HepG2 (cell line): ENCODE results near the gene NLRC5. TPM values are rescaled to one million over a fixed set of nuclear protein-coding genes. Genes with fewer than 3 reads are reported as not detected.

Experiments used
- CBX2 ChIP-seq, 2 experiments: fragments of 200-600 bp in 1 of 2; sonication (generic); formaldehyde crosslinking in 1 of 2; IDR thresholded peaks; 2 replicates each; pipeline versions ENCODE4 v1.7.0 to v1.8.1; 2018 to 2022; ENCODE audit warnings: low read depth in 2 of 2, low read length in 1 of 2, mild to moderate bottlenecking in 1 of 2, missing genetic modification reagents in 1 of 2
- DNMT3B ChIP-seq: conservative IDR thresholded peaks from 2 replicates; pipeline ENCODE4 v1.6.1; 2016; ENCODE audit warnings: missing biosample characterization, control low read depth
- ELF3 ChIP-seq: IDR thresholded peaks from 2 replicates; pipeline ENCODE4 v1.6.1; 2016; ENCODE audit warnings: missing genetic modification reagents, missing compliant biosample characterization
- ETV5 ChIP-seq: IDR thresholded peaks from 2 replicates; pipeline ENCODE4 v1.6.1; 2018; ENCODE audit warnings: missing biosample characterization, missing genetic modification reagents, inconsistent platforms, borderline replicate concordance
- FOXM1 ChIP-seq: sonication (generic); formaldehyde crosslinking; IDR thresholded peaks from 2 replicates; pipeline ENCODE4 v1.5.0; 2020; ENCODE audit warnings: missing genetic modification reagents
- HNRNPH1 ChIP-seq: fragments of 200-400 bp; formaldehyde crosslinking; optimal IDR thresholded peaks from 2 replicates; pipeline ENCODE3; 2017; ENCODE audit warnings: mild to moderate bottlenecking, low read depth, low read length
- HNRNPK ChIP-seq: fragments of 200-400 bp; formaldehyde crosslinking; IDR thresholded peaks from 2 replicates; pipeline ENCODE4 v1.6.1; 2018; ENCODE audit warnings: low read length, low read depth, moderate library complexity, mild to moderate bottlenecking; ENCODE audit not compliant: poor library complexity, severe bottlenecking
- HOXA3 ChIP-seq: sonication (generic); formaldehyde crosslinking; IDR thresholded peaks from 2 replicates; pipeline ENCODE4 v1.5.0; 2020; ENCODE audit warnings: missing genetic modification reagents
- ISX ChIP-seq: sonication (generic); formaldehyde crosslinking; conservative IDR thresholded peaks from 2 replicates; pipeline ENCODE4 v1.5.0; 2020; ENCODE audit warnings: missing genetic modification reagents
- SALL1 ChIP-seq: sonication (generic); formaldehyde crosslinking; IDR thresholded peaks from 2 replicates; pipeline ENCODE4 v1.8.0; 2022; ENCODE audit warnings: mild to moderate bottlenecking, missing genetic modification reagents
- SAP130 ChIP-seq: IDR thresholded peaks from 2 replicates; pipeline ENCODE4 v1.6.1; 2016; ENCODE audit warnings: low read depth
- SMAD3 ChIP-seq: sonication (generic); formaldehyde crosslinking; IDR thresholded peaks from 2 replicates; pipeline ENCODE4 v1.4.0; 2020; ENCODE audit warnings: missing genetic modification reagents
- ZFX ChIP-seq: sonication (generic); formaldehyde crosslinking; IDR thresholded peaks from 2 replicates; pipeline ENCODE4 v1.4.0; 2020; ENCODE audit warnings: mild to moderate bottlenecking, low read depth, missing genetic modification reagents, moderate library complexity
- ZNF3 ChIP-seq: IDR thresholded peaks from 2 replicates; pipeline ENCODE4 v1.7.0; 2017; ENCODE audit warnings: inconsistent platforms
- ZNF44 ChIP-seq: sonication (generic); formaldehyde crosslinking; IDR thresholded peaks from 2 replicates; pipeline ENCODE4 v1.5.1; 2020; ENCODE audit warnings: mild to moderate bottlenecking, missing genetic modification reagents
- ZSCAN22 ChIP-seq: sonication (generic); formaldehyde crosslinking; IDR thresholded peaks from 2 replicates; pipeline ENCODE4 v1.4.0; 2020; ENCODE audit warnings: mild to moderate bottlenecking, missing genetic modification reagents
- polyA plus RNA-seq, 8 experiments: library from polyadenylated mRNA; depleted of rRNA in 3 of 8; stranded (reverse) in 7 of 8; unstranded in 1 of 8; fragments of >200 nt; fragmentation: Illumina TruSeq in 4 of 8; extraction: Trizol in 4 of 8; gene quantifications; 2 replicates each; pipeline versions ENCODE4 v1.2.1 to v1.2.3, GENCODE V29; 2011 to 2016; ENCODE audit warnings: low read depth in 4 of 8, missing spikeins in 1 of 8, mixed read lengths in 1 of 8; ENCODE audit not compliant: insufficient read depth in 1 of 8
- total RNA-seq, 5 experiments: library from RNA; depleted of rRNA; stranded (reverse); fragments of >200 nt; fragmentation: Illumina TruSeq; extraction: Trizol; gene quantifications; 2 replicates each; pipeline ENCODE4 v1.2.3, GENCODE V29; 2016; ENCODE audit warnings: low read depth in 1 of 5
- TF ChIP-seq, protein P1 (sequence below): sonication (generic); formaldehyde crosslinking; IDR thresholded peaks from 2 replicates; pipeline ENCODE4 v1.4.0; 2020; ENCODE audit warnings: mild to moderate bottlenecking, missing genetic modification reagents, borderline replicate concordance
- TF ChIP-seq, protein P2 (sequence below): sonication (generic); formaldehyde crosslinking; IDR thresholded peaks from 2 replicates; pipeline ENCODE4 v1.4.0; 2020; ENCODE audit warnings: low read depth, missing genetic modification reagents
- TF ChIP-seq, protein P3 (sequence below): sonication (generic); formaldehyde crosslinking; IDR thresholded peaks from 2 replicates; pipeline ENCODE4 v1.9.0; 2022; ENCODE audit warnings: missing genetic modification reagents, mild to moderate bottlenecking, borderline replicate concordance

NLRC5 gene
- total and polyA plus RNA-seq, 2 of the 13 experiments (the other 11 are each of a cell fraction or from before 2014, with no cell fraction given) = 6.3 to 12.7 TPM

DNA sequence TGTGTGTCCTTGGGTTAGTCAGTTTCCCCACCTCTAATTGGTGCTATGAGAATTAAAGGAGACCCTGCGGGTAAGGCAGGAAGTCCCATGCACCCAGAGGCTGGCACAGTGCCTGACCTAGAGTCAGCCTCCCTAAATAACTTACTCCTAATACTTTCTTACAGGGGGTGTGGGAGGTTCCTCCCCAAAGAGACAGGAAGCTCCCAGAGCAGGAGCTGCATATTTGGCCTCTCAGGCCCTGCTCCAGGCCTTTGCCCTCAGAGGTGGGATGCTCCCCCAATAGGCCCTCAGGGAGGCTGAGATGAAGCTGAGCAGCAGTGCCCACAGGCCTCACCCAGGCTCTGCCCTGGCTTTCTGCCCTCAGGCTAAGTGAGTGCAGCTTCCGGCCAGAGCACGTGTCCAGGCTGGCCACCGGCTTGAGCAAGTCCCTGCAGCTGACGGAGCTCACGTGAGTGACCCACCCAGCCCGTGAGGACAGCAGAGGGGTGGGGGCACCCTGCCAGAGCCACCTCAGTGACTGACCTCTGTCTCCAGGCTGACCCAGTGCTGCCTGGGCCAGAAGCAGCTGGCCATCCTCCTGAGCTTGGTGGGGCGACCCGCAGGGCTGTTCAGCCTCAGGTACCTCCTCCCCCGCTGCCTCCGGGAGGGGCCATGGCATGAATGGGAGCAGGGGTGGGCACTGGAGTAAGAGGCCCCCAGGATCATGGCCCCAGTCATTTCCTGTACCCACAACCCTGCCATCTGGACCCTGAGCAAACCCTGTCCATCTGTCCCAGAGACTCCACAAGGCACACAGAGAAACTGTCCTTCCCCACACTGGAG lies 71.9 kb downstream of the NLRC5 start (continued):
- TF ChIP-seq HNRNPH1 = no peak
- no peak for TF ChIP-seq ZSCAN22 (CRISPR knock-in tag)
- no peak for TF ChIP-seq ZNF44 (CRISPR knock-in tag)
- no peak for TF ChIP-seq CBX2 (IDR thresholded peaks at IDR 0.05; ENCODE audit: low read depth, low read length)
- TF ChIP-seq CBX2 (CRISPR knock-in tag; IDR thresholded peaks at IDR 0.05; ENCODE audit: low read depth) = 0 out of 2 replicates have a peak, but pooled peaks have one; percentile 31
- no peak for TF ChIP-seq FOXM1 (CRISPR knock-in tag)
- TF ChIP-seq, protein P1, sequence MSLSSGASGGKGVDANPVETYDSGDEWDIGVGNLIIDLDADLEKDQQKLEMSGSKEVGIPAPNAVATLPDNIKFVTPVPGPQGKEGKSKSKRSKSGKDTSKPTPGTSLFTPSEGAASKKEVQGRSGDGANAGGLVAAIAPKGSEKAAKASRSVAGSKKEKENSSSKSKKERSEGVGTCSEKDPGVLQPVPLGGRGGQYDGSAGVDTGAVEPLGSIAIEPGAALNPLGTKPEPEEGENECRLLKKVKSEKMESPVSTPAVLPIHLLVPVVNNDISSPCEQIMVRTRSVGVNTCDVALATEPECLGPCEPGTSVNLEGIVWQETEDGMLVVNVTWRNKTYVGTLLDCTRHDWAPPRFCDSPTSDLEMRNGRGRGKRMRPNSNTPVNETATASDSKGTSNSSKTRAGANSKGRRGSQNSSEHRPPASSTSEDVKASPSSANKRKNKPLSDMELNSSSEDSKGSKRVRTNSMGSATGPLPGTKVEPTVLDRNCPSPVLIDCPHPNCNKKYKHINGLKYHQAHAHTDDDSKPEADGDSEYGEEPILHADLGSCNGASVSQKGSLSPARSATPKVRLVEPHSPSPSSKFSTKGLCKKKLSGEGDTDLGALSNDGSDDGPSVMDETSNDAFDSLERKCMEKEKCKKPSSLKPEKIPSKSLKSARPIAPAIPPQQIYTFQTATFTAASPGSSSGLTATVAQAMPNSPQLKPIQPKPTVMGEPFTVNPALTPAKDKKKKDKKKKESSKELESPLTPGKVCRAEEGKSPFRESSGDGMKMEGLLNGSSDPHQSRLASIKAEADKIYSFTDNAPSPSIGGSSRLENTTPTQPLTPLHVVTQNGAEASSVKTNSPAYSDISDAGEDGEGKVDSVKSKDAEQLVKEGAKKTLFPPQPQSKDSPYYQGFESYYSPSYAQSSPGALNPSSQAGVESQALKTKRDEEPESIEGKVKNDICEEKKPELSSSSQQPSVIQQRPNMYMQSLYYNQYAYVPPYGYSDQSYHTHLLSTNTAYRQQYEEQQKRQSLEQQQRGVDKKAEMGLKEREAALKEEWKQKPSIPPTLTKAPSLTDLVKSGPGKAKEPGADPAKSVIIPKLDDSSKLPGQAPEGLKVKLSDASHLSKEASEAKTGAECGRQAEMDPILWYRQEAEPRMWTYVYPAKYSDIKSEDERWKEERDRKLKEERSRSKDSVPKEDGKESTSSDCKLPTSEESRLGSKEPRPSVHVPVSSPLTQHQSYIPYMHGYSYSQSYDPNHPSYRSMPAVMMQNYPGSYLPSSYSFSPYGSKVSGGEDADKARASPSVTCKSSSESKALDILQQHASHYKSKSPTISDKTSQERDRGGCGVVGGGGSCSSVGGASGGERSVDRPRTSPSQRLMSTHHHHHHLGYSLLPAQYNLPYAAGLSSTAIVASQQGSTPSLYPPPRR = 0 out of 2 replicates have a peak, but pooled peaks have one; percentile 44
- TF ChIP-seq ZNF3 (CRISPR knock-in tag) = no peak
- TF ChIP-seq HNRNPK = no peak
- TF ChIP-seq SMAD3 (CRISPR knock-in tag) = 0 out of 2 replicates have a peak, but pooled peaks have one; percentile 22
- TF ChIP-seq SAP130 (CRISPR knock-in tag) = peak; percentile 37; the same call in 1 of the 2 replicates
- TF ChIP-seq, protein P2, sequence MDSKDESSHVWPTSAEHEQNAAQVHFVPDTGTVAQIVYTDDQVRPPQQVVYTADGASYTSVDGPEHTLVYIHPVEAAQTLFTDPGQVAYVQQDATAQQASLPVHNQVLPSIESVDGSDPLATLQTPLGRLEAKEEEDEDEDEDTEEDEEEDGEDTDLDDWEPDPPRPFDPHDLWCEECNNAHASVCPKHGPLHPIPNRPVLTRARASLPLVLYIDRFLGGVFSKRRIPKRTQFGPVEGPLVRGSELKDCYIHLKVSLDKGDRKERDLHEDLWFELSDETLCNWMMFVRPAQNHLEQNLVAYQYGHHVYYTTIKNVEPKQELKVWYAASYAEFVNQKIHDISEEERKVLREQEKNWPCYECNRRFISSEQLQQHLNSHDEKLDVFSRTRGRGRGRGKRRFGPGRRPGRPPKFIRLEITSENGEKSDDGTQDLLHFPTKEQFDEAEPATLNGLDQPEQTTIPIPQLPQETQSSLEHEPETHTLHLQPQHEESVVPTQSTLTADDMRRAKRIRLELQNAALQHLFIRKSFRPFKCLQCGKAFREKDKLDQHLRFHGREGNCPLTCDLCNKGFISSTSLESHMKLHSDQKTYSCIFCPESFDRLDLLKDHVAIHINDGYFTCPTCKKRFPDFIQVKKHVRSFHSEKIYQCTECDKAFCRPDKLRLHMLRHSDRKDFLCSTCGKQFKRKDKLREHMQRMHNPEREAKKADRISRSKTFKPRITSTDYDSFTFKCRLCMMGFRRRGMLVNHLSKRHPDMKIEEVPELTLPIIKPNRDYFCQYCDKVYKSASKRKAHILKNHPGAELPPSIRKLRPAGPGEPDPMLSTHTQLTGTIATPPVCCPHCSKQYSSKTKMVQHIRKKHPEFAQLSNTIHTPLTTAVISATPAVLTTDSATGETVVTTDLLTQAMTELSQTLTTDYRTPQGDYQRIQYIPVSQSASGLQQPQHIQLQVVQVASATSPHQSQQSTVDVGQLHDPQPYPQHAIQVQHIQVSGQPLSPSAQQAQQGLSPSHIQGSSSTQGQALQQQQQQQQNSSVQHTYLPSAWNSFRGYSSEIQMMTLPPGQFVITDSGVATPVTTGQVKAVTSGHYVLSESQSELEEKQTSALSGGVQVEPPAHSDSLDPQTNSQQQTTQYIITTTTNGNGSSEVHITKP (CRISPR knock-in tag) = no peak
- peak; percentile 26; the same call in 1 of the 2 replicates for TF ChIP-seq SALL1 (CRISPR knock-in tag)
- peak; percentile 35; the same call in 1 of the 2 replicates for TF ChIP-seq HOXA3 (CRISPR knock-in tag)
- 0 out of 2 replicates have a peak, but pooled peaks have one; percentile 30 for TF ChIP-seq ZFX (CRISPR knock-in tag)
- TF ChIP-seq DNMT3B (CRISPR knock-in tag) = no peak
- TF ChIP-seq, protein P3, sequence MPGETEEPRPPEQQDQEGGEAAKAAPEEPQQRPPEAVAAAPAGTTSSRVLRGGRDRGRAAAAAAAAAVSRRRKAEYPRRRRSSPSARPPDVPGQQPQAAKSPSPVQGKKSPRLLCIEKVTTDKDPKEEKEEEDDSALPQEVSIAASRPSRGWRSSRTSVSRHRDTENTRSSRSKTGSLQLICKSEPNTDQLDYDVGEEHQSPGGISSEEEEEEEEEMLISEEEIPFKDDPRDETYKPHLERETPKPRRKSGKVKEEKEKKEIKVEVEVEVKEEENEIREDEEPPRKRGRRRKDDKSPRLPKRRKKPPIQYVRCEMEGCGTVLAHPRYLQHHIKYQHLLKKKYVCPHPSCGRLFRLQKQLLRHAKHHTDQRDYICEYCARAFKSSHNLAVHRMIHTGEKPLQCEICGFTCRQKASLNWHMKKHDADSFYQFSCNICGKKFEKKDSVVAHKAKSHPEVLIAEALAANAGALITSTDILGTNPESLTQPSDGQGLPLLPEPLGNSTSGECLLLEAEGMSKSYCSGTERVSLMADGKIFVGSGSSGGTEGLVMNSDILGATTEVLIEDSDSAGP (CRISPR knock-in tag) = peak; percentile 63; the same call in 1 of the 2 replicates
- TF ChIP-seq ISX (CRISPR knock-in tag) = no peak
- no peak for TF ChIP-seq ELF3 (CRISPR knock-in tag)
- peak; percentile 78 for TF ChIP-seq ETV5 (CRISPR knock-in tag)
